Measurements from ENCODE around the gene MKLN1.
"Not testable (repeated sequence)": the region's sequence is repeated elsewhere in the genome, so short reads cannot be mapped to it uniquely, and the experiment has no call there.

Gene MKLN1

DNA sequence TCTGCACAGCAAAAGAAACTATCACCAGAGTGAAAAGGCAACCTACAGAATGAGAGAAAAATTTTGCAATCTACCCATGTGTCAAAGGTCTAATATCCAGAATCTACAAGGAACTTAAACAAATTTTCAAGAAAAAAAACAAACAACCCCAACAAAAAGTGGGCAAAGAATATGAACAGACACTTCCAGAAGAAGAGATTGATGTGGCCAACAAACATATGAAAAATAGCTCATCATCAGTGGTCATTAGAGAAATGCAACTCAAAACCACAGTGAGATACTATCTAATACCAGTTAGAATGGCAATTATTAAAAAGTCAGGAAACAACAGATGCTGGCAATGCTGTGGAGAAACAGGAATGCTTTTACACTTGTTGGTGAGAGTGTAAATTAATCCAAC, 7.1 kb upstream of the MKLN1 start:
- DNase-seq, result no peak

- DNase-seq, result no peak
These were observed 6.0 kb upstream of the MKLN1 start for GRCh38 chr7:131321656-131322055.

DNA sequence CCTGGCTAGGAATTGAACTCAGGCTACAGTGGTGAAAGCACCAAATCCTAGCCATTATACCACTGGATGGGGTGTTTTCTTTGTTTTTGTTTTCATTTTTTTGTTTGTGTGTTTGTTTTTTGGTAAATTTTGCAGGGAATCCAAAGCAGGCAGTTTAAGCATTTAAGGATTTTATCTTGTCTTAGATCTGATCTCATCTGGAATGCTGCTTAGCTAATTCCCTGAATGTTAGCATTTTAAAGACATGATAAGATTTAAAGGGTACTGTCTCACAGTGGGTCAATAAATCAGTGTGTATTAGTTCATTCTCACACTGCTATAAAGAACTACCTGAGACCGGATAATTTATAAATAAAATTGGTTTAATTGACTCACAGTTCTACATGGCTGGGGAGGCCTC, 5.6 kb upstream of the MKLN1 start:
- DNase-seq, result no peak

DNA sequence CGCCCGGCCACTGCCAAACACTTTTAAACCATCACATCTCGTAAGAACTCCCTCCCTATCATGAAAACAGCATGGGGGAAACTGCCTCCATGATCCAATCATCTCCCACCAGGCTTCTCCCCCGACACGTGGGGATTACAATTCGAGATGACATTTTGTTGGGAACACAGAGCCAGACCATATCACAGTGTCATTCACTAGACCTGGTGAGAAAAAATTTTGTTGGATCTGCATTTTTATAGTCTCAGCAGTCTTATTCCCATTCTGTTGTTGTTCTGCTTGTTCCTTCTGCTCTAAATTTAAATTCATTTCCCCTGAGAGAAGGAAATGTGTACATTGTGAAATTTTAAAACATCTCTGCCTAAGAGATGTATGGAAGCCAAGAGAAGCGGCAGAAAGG, 4.8 kb upstream of the MKLN1 start:
- DNase-seq, result no peak

DNA sequence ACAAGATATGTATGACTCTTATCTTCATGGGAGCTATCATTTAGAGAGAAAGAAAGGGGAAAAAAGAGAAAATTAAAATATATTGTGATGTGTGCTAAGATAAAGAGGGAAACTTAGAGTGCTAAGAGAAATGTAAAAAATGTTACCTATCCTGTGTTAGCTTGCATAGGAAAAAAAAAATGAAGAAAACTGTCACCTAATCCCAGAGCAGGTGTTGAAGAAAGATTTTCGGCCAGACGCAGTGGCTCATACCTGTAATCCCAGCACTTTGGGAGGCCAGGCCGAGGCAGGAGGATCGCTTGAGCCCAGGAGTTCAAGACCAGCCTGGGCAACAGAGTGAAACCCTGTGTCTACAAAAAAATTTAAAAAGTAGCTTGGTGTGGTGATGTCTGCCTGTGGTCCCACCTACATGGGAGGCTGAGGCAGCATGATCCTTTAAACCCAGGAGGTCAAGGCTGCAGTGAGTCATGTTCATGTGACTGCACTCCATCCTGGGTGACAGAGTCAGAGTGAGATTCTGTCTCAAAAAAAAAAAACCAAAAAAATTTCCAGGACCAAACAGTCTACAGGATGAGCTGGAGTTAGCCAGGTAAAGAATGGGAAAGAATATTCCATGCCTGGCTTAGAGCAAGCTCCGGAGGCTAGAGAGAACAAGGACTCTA, 2.4 kb upstream of the MKLN1 start:
- no peak for DNase-seq

GRCh38 chr7:131326576-131326975, 1.1 kb upstream of the MKLN1 start:
- no peak for DNase-seq

- no peak for DNase-seq
These were observed 539 bp upstream of the MKLN1 start for GRCh38 chr7:131327049-131327625.

GRCh38 chr7:131328377-131329175, 900 bp downstream of the MKLN1 start:
- no peak for DNase-seq

DNA sequence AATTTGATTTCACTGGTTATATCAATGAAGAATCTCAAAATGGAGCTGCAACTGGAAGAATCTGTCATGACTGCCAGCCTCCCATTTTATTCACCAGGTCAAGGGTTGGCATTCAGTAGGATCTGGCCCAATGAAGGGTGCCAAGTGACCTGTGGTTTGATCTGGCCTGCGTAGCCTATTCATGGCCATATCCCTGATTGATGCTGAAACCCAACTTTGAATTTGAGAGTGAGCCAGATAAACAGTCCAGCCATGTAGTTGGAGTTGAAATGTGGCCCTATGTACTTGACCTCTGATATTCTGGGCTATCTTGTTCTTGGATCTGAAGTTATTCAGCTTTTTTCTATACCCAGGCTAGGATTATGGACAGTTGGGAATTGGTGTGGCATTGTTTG, 1.5 kb downstream of the MKLN1 start:
- DNase-seq, result no peak

DNA sequence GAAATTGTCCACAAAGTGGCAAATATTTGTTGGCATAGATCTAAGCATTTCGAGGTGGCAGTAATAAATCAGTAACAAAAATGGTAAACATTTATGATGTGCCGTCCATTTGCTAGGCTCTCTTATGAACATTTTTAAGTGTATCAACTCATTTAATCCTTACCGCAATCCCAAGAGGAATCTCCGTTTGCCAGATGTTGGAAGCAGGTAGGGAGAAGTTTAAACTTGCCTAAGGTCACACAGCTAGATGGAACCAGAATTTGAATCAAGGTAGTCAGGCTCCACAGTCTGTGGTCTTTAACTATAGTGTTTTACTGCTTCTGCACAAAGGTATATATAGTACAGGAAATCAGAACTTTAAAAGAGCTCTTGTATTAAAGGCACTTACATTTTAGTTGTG, 2.6 kb downstream of the MKLN1 start:
- DNase-seq, result no peak

DNA sequence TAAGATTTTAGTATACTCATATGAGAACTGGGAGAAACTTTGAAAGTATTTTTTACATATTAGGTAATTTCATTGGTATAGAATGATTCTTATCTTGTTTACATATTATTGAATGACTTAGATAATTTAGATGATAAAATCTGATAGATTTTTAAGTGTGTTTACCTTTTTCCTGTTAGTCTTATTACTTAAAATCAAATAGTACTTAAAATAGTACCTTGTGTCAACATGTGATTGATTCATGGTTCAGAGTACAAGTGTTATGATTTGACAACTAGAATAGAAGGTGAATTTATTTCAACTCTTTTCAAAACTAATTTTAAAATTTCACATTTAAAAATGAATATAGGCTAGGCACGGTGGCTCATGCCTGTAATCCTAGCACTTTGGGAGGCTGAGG, 4.1 kb downstream of the MKLN1 start:
- DNase-seq, result no peak

- DNase-seq, result not testable (repeated sequence)
These were observed 5.1 kb downstream of the MKLN1 start for GRCh38 chr7:131332729-131333128.

- no peak for DNase-seq
These were observed 8.1 kb downstream of the MKLN1 start for GRCh38 chr7:131335639-131336381.

DNA sequence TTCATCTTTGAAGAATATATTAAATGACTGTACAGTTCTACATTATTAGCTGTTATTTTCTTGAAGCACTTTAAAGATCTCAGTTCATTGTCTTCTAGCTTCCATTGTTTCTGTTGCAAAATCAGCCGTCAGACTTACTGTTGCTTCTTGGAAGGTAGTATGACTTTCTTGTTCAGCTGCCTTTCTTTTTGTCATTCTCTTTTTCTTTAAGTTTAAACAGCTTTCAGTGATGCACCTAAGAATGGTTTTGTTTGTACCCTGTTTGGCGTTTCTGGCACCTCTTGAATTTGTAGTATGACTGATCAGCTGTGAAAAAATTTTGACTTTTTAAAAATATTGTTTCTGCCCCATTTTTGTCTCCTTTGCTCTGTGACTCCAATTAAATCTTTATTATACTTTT, 9.3 kb downstream of the MKLN1 start:
- DNase-seq, result no peak

DNA sequence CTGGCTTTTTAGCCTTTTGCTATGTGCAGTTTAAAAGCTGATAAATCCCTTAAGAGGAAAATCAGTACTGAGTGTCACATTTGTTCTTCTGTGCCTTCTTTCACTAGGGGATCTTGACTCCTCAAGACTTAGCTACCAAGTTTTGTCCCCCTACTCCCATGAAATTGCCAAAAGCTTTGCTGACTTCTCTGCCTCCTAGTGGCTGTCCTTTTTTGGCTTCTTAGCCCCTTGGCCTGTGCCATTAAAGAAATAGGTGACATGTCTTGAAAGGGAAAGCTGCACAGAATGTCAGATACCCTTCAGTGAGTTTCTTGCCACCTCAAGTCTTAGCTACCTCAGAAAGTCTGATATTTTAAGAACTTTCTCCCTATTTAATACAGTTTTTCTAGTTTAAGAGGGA, 10.5 kb downstream of the MKLN1 start:
- DNase-seq, result no peak

- DNase-seq, result no peak
These were observed 11.2 kb downstream of the MKLN1 start for GRCh38 chr7:131338691-131339390.

GRCh38 chr7:131341690-131342089, 14.0 kb downstream of the MKLN1 start:
- DNase-seq, result no peak

GRCh38 chr7:131342864-131343442, 15.3 kb downstream of the MKLN1 start:
- no peak for DNase-seq

DNA sequence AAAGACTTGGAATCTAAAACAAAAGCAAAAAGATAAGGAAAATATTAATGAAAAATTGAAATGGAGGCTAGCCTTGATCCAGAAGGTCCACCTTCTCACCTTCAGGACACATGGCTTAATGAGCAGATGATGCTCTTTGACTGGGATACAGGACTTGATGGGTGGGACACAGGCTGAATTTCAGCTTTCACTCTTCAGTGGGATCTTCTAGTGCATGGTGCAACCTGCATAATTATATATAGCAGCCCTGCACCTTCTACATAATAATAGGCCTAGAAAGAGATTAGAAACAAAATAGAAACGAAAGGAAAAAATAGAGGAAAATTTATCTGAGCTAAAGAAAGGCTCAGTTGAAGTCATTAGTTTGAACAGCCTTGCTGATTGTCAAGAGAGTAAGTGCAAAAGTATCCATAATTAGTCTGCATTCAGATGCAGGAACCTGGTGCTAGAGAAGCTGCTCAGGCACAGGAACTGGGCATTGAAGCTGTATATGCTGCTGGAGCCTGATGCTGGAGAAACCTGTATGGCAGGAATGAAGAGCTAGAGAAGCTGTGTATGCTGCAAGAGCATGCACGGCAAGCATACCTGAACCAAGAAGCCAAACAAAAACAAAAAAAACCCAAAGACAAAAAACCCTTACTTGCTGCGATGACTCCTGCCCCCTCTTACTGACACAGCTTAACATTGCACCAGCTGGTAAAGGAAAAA, 19.4 kb downstream of the MKLN1 start:
- DNase-seq, result no peak

DNA sequence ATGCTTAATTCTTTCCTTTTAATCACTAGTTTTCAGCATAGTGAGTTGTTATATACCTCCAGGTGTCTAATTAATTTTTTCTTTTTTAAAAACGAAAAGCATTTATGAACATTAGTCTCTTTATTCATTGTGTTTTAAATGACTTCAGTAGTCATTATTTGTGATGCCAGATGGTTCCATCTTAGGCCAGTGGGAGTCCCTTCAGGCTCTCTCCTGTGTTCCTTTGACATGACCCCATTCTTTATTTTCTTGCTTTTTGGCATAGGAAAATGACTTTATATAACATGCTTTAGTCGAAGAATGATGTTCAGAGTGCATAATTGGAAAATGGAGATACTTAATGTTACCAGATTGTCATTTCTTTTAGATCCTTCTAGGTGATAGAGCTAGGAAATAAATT, 24.4 kb downstream of the MKLN1 start:
- DNase-seq, result no peak

- DNase-seq, result no peak
These were observed 26.7 kb downstream of the MKLN1 start for GRCh38 chr7:131354390-131354789.
